Stimulated activated naive CD4-positive, alpha-beta T cell treated with Interleukin-2 at 50 U/mL for 16 hours (primary cell): ENCODE measurements around the gene C1QTNF8.

Experiments
- DNase-seq: peaks from one replicate; lab custom pipeline; 2025; lab: John Stamatoyannopoulos, UW

The C1QTNF8 gene, protein sequence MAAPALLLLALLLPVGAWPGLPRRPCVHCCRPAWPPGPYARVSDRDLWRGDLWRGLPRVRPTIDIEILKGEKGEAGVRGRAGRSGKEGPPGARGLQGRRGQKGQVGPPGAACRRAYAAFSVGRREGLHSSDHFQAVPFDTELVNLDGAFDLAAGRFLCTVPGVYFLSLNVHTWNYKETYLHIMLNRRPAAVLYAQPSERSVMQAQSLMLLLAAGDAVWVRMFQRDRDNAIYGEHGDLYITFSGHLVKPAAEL

DNA sequence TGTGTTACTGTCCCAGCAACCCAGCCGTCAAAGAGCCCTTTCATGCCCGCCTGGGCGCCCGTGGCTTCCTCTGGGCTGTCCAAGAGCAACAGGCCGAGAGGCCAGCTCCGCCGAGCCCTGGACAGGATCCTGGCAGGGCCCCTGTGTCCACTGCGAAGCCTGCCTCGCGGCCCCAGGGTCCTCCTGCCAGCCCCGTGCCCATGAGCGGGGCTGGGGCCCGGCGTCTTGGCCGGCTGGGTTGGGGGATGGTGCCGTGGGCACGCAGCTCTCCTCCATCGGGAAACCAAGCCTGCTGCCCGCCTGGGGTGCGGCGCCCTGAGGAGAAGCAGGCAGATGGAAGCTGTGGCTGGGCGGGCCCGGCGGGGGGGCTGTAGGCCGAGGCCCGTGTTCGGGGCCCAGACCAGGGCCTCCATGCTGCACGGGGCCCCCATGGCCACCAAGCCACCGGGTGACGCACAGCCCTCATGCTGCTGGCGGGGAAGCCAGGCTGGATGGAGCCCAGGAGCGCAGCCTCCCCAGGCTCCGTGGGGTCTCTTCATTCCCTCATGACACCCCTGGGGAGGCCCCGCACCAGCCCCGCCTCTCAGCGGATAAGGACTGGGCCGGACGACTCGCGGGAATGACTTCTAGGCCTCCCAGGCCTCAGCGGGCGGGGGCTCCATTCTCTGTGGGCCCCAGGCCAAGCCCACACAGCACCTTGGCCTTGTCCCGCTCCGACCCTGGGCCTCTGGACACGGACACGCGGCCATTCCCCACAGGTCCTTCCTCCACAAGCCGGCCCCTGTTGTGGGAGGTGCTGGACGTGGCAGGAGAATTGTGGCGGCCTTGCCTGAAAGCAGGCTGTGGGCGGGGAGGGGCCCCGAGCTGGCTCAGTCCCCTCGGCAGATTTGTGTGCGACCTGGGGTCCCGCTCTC, at the start of gene C1QTNF8:
C1QTNF8 (minus strand) TSS at position 76 of the 914 bp plus-strand sequence. CDS start 1,322 bp downstream, outside the sequence.
- DNase-seq: no peak

DNA sequence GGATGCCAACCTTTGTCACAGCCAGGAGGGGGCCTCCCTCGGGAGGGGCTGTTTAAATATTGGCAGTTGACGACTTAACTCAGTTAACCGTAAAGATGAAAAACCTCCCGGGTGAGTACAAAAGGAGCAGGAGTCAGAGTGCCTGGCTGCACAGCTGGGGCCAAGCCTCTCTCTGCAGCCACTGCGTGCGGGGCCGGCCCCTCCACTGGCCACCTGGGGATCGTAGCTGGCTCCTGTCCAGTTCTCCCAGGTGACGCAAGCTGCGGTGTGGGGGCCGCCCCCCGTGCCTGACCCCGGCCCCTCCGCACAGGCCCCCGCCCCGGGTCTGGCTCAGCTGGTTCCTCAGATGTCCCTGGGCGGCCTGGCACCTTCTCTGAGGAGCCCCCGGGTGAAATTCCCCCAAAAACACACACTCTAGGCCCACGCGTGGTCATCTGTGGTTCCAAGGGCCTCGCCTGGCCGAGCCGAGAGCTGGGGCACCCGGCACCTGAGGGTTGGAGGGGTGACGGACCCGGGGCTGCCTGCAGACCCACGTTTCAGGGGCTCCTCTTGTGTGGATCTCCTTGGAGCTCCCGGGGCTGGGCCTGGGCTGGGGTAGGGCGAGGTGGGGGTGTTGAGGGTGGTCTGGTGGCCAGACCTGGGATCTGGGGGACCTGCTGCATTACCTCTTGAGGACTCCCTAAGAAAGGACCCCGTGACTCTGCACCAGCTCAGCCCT, 49.5 kb upstream of the C1QTNF8 start:
- DNase-seq: no peak

DNA sequence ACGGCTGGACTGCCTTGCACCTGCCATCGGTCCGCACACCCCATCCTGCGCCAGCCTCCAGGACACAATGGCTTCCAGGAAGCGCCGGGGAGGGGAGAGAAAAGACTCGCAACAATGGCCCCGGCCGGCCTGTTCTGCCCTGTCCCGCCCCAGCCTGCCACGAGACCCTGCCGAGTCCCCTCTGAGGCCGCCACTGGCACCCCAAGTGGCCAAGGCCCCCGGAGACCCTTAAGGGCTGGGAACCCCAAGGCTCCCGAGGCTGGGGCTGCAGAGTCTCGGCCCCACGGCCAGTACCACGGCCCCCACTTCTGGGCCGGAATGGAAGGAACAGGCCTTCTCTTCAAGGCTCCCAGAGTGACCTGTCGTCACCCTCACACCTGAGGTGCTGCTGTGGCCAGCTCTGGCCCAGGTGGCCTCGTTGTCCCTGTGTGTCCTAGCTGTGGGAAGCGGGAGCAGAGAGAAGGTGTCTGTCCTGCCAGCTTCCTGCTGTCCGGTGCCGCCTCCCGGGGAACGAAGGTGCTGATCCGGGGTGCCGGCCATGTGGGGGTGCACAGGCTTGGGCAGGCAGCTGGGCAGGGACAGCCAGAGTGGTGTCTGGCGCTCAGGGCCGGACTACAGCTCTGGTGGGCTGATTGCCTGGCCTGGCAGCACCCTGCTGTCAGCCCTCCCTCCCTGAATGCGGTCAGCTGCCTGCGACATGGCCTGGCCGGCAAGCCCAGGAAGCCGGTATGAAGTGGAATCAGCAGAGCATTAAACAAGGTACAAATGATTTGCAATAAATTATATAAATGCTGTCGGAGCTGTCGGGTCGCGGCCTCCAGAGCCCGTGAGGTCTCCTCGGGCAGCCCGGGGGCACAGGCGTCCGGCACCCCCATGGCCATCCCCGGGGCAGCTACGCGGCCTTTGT, 48.7 kb upstream of the C1QTNF8 start:
- DNase-seq: no peak

DNA sequence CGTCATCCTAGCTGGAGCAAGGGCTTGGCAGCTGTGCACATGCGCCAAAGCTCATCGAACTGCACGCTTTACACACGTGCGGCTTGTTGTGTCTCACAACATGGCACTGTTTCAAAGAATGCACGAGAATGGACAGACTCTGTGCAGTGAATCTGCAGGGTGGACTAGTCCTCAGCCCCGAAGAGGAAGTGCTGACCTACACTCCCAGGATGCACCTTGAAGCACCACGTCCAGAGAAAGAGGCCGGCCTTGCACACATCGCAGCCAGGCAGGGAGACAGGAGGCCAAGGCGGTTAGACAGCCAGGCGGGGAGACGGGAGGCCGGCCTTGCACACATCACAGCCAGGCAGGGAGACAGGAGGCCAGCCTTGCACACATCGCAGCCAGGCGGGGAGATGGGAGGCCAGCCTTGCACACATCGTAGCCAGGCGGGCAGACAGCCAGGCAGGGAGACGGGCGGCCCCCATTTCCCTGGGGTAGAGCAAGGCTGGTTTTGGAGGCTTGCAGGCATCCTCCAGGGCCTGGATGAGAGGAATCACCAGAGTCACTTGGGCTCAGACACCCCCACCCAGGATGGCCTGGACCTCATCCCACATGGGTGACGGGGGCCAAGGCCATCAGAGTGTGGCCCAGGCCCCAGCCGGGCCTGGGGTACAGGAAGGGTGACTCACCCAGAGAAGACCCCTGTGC, 47.9 kb upstream of the C1QTNF8 start:
- DNase-seq: no peak

DNA sequence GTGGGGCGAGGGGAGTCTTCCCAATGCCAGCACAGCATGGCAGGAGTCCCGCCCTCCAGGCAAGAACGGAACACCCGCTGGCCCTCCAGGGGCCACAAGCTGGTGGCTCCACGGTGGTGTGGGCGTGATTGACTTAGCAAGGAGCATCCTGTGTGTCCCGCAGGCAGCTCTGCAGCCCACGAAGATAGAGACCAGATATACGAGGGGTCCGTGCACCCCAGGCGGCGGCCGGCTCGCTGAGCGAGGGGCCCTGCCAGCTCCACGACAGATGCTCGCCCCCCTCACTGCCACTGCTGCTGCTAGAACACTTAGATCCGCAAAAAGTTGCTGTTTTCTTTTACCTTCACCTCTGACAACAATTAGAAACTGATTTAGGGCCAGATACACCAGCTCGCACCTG, 46.9 kb upstream of the C1QTNF8 start:
- DNase-seq: no peak

DNA sequence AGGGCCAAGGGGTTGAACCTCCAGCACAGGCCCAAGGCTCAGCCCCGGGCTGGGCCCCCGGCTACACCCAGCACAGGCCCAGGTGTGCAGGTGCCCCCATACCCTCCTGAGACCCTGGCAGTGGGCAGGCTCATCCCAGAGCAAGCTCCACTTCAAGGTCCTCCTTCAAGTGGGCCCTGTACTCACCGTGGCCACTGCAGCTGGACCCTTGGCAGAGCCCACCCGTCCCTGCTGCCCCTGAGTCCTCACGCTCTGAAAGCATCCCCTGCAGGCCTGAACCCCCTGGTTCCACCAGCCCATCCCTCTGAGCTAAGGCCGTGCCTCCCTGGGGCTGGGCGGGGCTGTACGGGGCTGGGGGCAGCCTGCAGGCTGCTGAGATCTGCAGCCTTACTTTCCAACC, 45.7 kb upstream of the C1QTNF8 start:
- DNase-seq: no peak

DNA sequence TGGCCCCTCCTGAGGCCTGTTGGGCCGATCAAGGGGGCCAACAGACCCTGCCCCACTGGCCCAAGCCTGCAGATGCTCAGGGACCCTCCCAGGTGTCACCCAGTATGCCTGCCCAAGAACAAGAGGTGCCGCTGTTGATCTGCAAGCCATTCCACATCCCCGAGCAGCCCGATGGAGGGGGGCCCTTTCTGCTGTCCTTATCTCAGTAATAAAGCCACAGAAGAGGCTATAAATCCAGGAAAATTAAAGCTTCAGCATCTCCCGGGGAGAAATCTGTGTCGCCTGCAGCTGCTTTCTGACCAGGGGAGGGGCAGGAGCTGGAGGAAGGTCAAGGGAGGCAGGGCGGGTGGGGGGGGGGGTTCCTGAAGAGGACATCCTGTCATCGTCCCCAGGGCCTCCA, 45.1 kb upstream of the C1QTNF8 start:
- DNase-seq: no peak

DNA sequence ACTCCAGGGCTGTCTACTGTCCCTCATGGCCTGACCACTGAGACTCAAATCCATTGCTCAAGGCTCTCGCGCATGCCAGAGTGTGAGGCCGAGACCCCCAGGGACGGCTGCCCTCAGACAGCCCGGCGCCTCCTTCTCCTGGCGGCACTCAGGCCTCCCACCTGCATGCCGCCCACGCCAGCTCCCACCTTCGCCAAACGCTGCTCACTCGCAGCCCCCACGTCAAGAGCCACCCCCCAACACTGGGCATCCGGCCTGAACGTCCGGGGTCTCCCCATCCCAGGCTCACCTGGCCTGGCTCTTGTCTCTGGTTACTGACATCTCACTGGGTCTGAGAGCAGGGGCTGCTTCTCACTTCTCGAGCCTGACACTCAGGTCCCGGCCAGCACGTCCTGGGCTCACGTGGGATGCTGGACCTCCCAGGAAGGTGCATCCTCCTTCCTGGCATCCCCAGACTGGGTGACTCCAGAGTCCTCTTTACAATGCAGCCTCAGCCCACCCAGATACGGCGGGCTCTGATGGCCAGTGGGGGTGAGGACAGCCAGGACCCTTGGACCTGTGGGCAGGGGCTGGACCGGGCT, 44.6 kb upstream of the C1QTNF8 start:
- DNase-seq: no peak

DNA sequence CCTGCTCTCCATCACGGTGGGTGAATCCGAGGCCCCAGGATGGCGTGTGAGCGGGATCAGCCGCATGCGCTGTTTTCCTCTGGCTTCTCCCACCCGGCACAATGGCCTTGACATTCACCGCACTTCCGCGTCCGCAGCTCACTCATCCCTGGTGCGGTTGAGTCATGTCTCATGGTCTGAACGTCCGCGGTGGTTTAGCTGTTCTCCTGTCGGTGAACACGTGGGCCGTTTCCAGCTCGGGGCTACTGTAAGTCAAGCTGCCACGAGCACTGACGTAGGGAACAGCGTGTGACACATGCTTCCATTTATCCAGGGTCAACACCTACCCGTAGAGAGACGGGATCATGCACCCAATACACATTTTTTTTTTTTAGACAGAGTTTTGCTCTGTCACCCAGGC, 41.6 kb upstream of the C1QTNF8 start:
- no peak for DNase-seq

DNA sequence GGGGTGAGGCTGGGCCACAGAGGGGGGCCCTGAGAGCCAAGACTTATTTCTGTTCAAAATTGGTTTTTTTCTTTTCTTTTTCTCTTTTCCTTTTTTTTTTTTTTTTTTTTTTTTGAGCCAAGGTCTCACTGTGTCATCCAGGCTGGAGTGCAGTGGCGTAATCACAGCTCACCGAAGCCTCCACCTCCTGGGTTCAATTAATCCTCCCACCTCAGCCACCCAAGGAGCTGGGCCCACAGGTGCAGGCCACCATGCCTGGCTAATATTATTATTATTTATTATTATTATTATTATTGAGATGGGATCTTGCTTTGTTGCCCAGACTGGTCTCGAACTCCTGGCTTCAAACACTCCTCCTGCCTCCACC, 39.4 kb upstream of the C1QTNF8 start:
- no peak for DNase-seq

DNA sequence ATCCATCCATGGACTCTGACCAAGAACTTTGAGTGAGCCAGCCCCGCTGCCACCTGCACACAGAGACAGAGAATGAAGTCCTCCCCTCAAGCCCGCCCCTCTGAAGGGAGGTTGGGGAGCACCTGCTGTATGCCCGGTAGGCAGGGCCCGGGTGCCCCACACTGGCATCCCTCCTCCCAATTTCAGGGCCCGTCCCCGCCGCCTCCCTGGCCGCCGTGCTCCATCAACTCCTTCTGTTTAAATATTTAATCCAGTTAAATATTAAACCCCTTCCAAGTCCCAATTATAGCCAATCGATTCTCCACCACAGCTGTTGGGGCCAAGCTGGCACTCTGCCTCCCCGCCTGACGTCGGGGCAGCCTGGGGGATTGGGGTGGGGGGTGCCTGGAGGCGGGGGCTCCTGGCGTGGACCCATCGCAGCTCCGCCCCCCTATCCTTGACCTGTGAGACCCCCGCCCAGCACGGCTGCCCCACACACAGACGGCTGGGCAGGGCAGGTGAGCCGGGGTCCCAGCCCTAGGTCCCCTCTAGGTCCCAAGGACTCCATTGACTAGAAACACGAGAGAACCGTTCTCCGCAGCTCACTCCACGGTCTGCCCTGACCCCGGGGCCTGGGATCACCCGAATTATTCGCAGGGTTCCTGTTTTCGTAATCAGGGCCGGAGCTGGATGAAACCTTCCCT, 38.9 kb upstream of the C1QTNF8 start:
- no peak for DNase-seq

DNA sequence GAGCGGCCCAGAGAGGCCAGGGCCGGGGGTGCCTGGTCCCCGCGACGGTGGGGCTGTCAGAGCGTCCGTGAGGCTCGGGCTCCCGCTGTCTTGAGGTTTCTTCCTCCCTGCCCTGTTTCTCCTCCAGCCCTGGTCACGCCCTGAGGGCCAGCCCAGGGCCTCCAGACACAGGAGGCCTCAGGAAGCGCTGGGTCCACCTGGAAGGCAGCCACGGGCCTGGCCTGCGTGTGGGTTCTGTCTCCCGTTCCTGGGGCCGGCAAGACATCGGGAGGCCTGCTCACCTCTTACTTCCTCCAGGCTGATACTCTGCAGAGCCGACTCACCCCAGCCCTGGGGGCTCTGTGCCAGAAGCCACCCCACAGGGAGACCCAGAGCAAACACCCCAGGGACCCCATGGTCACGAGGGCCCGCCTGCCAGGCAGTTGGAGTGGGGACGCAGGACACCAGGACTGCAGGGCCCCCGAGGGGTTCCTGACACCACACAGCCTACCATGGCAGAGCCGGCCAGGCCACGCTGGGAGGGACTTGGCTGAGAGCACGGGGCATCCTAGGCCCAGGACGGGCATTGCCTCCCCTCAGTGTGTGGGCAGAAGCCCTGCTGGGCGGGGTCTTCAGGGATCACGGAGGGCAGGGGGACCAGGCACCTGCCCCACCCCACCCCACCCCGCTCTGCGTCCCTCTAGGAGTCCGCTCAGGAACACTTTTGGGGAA, 37.9 kb upstream of the C1QTNF8 start:
- DNase-seq: no peak

DNA sequence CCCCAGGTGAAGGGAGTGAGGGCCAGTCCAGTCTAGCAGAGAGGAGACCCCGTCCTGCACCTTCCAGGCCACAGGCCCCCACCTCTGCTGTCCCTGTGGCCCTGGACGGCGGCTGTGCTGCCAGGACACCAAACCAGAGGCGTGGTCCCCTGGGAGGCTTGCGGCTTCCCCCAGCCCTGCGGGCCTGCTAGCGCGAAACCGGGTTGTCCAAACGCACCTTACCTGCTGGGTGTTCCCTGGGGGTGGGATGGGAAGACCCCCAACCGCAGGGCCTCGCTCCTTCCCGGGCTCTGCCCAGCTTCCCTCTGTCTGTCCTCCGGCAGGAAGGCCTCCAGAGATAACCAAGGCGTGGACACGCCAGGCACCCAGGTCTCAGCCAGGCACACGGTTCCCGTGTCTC, 37.2 kb upstream of the C1QTNF8 start:
- no peak for DNase-seq

DNA sequence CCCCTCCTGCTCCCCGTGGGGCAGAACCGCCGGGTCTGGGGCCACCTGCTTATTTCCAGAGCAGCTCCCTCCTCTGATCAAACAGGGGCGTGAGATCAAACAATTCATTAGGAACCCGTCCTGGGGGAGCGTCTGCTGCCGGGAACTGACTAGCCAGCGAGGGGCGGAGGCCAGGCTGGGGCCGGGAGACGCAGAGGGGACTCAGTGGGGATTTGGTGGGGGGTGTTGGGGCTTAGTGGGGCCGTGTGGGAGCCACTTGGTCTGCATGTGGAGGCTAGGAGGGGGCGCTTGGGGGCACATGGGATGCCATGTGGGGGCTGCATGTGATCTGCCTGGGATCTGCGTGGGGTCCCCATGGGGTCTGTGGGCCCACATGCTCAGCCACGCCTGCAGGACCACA, 36.4 kb upstream of the C1QTNF8 start:
- no peak for DNase-seq

DNA sequence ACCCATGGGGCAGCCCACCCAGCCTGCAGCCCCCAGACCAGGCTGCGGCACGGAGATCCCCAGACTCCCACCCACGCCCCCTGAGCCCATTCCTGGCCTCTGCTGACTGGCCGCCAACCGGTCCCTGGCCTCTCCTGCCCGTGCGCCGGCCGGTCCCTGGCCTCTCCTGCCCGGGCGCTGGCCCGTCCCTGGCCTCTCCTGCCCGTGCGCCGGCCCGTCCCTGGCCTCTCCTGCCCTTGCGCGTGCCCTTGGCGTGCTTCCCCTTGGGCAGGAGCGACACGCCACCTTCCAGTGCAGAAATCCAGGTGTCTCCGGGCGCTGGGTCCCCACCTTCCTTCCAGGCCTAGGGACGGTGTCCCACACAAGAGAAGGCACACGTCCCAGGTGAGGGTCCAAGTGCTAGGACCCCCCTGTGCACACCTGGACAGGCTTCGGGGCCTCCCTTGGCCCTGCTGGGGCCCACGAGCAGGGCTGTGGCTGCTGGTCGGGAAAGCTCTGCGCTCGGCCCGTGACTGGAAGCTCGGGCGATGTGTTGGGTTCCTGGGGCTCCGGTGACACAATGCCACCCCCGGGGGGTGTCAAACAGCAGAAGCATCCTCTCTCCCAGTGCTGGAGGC, 35.4 kb upstream of the C1QTNF8 start:
- no peak for DNase-seq

DNA sequence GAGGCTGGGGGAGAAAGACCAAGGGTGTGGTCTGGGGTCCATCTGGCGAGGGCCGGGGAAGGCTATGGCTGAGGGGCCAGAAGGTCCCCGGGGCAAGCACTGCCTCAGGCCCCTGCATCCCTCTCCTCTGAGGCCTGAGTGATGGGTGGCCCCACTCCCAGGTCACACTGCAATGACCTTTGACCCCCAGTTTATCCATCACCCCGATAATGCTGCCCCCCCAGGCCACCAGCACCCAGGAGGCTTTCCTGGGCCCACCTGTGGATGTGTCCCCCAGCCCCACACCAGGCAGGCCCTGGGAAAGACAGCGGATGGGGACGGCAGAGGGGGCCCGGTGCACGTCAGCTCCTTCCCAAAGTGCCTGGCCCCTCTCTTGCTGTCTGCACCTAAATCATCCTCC, 34.3 kb upstream of the C1QTNF8 start:
- no peak for DNase-seq

DNA sequence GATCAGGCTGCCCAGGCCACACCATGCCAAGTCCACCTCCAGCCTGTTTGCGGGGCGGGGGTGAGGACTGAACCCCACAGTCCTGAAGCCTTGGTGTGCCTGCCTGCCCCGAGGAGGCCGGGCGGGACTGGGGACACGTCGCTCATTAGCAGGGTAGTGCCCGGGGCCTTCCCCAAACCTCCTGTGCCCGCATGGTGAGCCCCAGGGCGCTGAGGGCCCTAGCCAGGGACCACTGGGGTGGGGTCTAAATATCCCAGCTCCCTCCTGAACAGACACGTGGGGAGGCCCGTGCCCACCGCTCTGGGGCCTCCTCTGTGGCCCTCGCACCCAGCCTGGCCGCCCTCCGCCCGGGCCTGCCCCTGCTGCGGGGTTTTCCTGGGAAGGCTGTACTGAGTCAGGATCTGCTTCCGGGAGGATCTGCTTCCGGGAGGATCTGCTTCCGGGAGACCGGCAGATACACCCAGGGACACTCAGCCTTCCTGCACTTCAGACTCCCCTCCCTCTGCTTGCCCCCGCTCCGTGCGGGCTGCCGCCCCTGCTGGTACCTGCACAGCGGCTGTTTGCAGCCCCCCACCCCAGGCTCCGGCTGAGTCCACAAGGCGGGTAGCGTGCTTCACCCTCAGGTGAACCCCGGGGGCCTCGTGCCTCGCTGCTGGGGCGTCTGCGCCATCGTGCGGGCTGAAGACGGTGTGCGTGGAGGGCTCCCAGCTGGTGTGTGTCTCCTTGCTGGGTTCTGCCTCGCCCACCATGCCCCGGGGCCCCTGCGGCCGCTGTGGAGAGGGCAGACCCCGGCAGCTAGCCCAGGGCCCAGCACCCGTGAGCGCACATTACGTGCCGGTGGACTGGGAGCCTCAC, 33.3 kb upstream of the C1QTNF8 start:
- DNase-seq: no peak
